Measurements from ENCODE around the gene ZC3H15. TPM values are rescaled to one million over a fixed set of nuclear protein-coding genes. Genes with fewer than 3 reads are reported as not detected.

The ZC3H15 gene
- total and polyA plus RNA-seq, 2 of the 8 experiments (the other 6 are each of a cell fraction or from before 2014, with no cell fraction given), result 32.0 to 80.8 TPM

DNA sequence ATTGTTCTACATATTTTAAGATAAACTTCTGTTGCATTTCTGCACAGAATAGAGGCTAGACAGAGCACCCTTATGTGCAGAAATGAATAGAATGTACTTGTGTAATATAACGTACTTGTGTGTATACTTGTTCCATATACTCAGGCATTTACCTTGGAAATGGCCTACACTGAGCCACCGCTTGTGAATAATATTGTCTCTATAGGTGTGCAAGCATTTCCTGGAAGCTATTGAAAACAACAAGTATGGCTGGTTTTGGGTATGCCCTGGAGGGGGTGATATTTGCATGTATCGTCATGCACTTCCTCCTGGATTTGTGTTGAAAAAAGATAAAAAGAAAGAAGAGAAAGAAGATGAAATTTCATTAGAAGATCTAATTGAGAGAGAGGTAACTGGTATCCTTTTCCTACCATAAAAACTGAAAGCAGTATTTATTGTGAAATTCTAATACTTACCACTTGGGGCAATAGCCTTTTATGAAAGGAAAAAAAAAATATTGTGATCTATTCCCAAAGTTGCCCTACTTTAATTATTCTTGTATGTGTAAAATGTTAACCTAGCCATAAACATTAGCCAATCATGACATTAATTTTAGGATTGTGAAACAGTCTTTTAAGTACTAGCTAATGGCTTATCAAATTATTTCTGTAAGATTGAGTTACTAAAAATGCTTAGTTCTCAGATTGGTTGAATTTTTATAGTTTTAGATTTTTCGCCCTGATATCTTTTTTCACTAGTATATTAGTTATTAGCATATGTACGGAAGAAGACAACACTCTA is 18.0 kb downstream of the ZC3H15 start:
- H3K4ac ChIP-seq (replicated peaks; ENCODE audit: insufficient read length, low read depth, low read length), result no peak overlapping the region
- no peak overlapping the region for H3K14ac ChIP-seq (ENCODE audit: insufficient read length)
- H3K79me2 ChIP-seq (ENCODE audit: control insufficient read depth in 1 of 2, insufficient read depth in 2 of 2, low read length in 2 of 2), result peaks cover 0 to 16% of the 10 kb centered on the region in 2 experiments; a peak in 2 of 4 replicates
- H2AK5ac ChIP-seq (ENCODE audit: low read depth, low read length), result no peak overlapping the region
- no peak overlapping the region for H4K91ac ChIP-seq (replicated peaks; ENCODE audit: insufficient read length, low read length)
- no peaks in the 10 kb centered on the region for H3K4me1 ChIP-seq (replicated peaks in 1 of 4; ENCODE audit: control insufficient read depth in 3 of 4, insufficient read depth in 4 of 4, low read length in 3 of 4)
- H3K4me3 ChIP-seq (ENCODE audit: extremely low read depth in 1 of 4, insufficient read depth in 2 of 4, low read depth in 3 of 4, low read length in 4 of 4), result no peak overlapping the region
- peaks cover 2 to 4% of the 10 kb centered on the region in 2 experiments for H4K20me1 ChIP-seq (replicated peaks in 1 of 2; ENCODE audit: control insufficient read depth in 1 of 2, insufficient read depth in 2 of 2, low read length in 2 of 2)
- no peak overlapping the region for H3K18ac ChIP-seq (ENCODE audit: extremely low read depth, low read length)
- no peak for DNase-seq (ENCODE audit: low read depth in 1 of 2, low spot score in 2 of 2)
- TF ChIP-seq RAD21 (IDR thresholded peaks at IDR 0.05 in 1 of 2, conservative IDR thresholded peaks at IDR 0.05 in 1 of 2; ENCODE audit: low read depth in 2 of 2, low read length in 2 of 2) (peak in 1 of 2 experiments; percentile 58; a peak in 3 of 4 replicates), PHF8 (conservative IDR thresholded peaks at IDR 0.05; ENCODE audit: low read depth, low read length) (no peak), ZNF274 (IDR thresholded peaks at IDR 0.05; ENCODE audit: borderline replicate concordance, extremely low read depth, low read length) (no peak), CHD1 (IDR thresholded peaks at IDR 0.05; ENCODE audit: low read depth, low read length) (no peak), YY1 (IDR thresholded peaks at IDR 0.05; ENCODE audit: low read depth, low read length) (no peak)
- H2AFZ ChIP-seq (ENCODE audit: low read length), result no peak overlapping the region
- H3K36me3 ChIP-seq (ENCODE audit: control insufficient read depth in 2 of 4, insufficient read depth in 4 of 4, low read length in 3 of 4), result peaks cover 5 to 74% (median 42%) of the 10 kb centered on the region in 4 experiments
- no peak overlapping the region for H3K56ac ChIP-seq (replicated peaks; ENCODE audit: insufficient read length, low read depth, low read length)
- H2BK15ac ChIP-seq (ENCODE audit: low read length), result no peak overlapping the region
- POLR2A ChIA-PET (ENCODE audit: partially characterized antibody), result interaction anchor here (0.7 to 1.5 kb wide), 3 partner anchors 14 to 86 kb away, joined by 3 read pairs; partner anchors contain the start of genes ITGAV and ZC3H15
- 79% methylated on average over 5 of the region's 5 CpGs; no CpG with 5 or more reads in 1 of the 2 experiments for WGBS, 2 experiments (ENCODE audit: extremely low coverage in 1 of 2, insufficient coverage in 1 of 2, insufficient read length in 1 of 2, insufficient replicate concordance in 2 of 2, low coverage in 1 of 2, low lambda C conversion rate in 2 of 2, missing lambda C conversion rate in 1 of 2)
- CTCF ChIA-PET (ENCODE audit: partially characterized antibody), result interaction anchor here (0.6 to 9.7 kb wide), 38 partner anchors 8 to 384 kb away, joined by 3 to 111 read pairs (median 4); partner anchors contain the start of gene ITGAV
- no peak overlapping the region for H3K27ac ChIP-seq (ENCODE audit: low read depth, low read length)
- H3K27me3 ChIP-seq (replicated peaks in 1 of 4; ENCODE audit: control insufficient read depth in 3 of 4, extremely low read depth in 1 of 4, insufficient read depth in 3 of 4, low read length in 3 of 4), result no peaks in the 10 kb centered on the region
- H3K23ac ChIP-seq (ENCODE audit: insufficient read length), result no peak overlapping the region
- no peak overlapping the region for H2BK12ac ChIP-seq (ENCODE audit: low read depth, low read length)
- H3K79me1 ChIP-seq (ENCODE audit: low read depth, low read length), result no peaks in the 10 kb centered on the region; the same call in 1 of the 2 replicates
- FAIRE-seq, result peak; percentile 7
- no peak overlapping the region for H3K4me2 ChIP-seq (ENCODE audit: insufficient read depth in 1 of 2, low read depth in 2 of 2, low read length in 2 of 2)
- no peak overlapping the region for H2BK20ac ChIP-seq (ENCODE audit: low read length)
- H4K5ac ChIP-seq (ENCODE audit: insufficient read length, low read depth, low read length), result no peak overlapping the region
- no peak overlapping the region for H2BK5ac ChIP-seq (ENCODE audit: low read depth, low read length)
- H4K8ac ChIP-seq (ENCODE audit: extremely low read depth, insufficient read depth, low read length), result no peak overlapping the region
- no peak overlapping the region for H3K9ac ChIP-seq (replicated peaks in 1 of 4; ENCODE audit: extremely low read depth in 1 of 4, low read depth in 3 of 4, low read length in 3 of 4)
- H3K9me3 ChIP-seq (ENCODE audit: insufficient read depth in 2 of 2, low read depth in 1 of 2, low read length in 1 of 2), result no peaks in the 10 kb centered on the region
- no peak overlapping the region for H2BK120ac ChIP-seq (replicated peaks; ENCODE audit: low read depth, low read length)
- no peaks in the 10 kb centered on the region for H3K23me2 ChIP-seq (ENCODE audit: low read depth, low read length)

Data from H1 (cell line).